ENCODE results near the gene KCNB1.

- TF ChIP-seq POLR2AphosphoS5 (IDR thresholded peaks at IDR 0.05; ENCODE audit: low read depth, low read length) (no peak), TAF1 (IDR thresholded peaks at IDR 0.05; ENCODE audit: borderline replicate concordance, low read depth, low read length) (no peak), POLR2A (IDR thresholded peaks at IDR 0.05; ENCODE audit: low read depth, low read length) (no peak)
These were observed 76.8 kb downstream of the KCNB1 start for GRCh38 chr20:49405696-49406095.
